H7 (cell line): ENCODE data around the gene MYOCOS. TPM values are rescaled to one million over a fixed set of nuclear protein-coding genes. Genes with fewer than 3 reads are reported as not detected.
"Not testable (repeated sequence)": the region's sequence is repeated elsewhere in the genome, so short reads cannot be mapped to it uniquely, and the experiment has no call there.

Source experiments
- DNase-seq: peaks from one replicate; pipeline ENCODE4 v3.0.0; 2012
- H3K27me3 ChIP-seq: 2 replicates; pipeline ENCODE4 v1.6.0; 2011; ENCODE audit warnings: mild to moderate bottlenecking, low read length; ENCODE audit not compliant: control insufficient read depth, insufficient read depth
- H3K36me3 ChIP-seq: replicated peaks from 2 replicates; pipeline ENCODE4 v1.5.1; 2011; ENCODE audit warnings: low read length; ENCODE audit not compliant: control insufficient read depth, insufficient read depth
- H3K4me3 ChIP-seq: 2 replicates; pipeline ENCODE4 v1.5.1; 2011; ENCODE audit warnings: low read depth, mild to moderate bottlenecking, control low read depth, low read length, moderate library complexity; ENCODE audit not compliant: insufficient read depth
- total RNA-seq: library from RNA; depleted of rRNA; stranded (reverse); fragments of >200 nt; shearing (Covaris generic); gene quantifications from 2 replicates; pipeline ENCODE4 v1.2.3, GENCODE V29; 2014; rRNA removed

The MYOCOS gene
- total RNA-seq = not detected in 2 replicates

- Histone ChIP-seq H3K36me3 (no peaks in the 10 kb centered on the region), H3K27me3 (no peaks in the 10 kb centered on the region; the same call in 1 of the 2 replicates), H3K4me3 (no peak within 1 kb of the TSS)
- DNase-seq = no peak
Observed at GRCh38 chr1:171622152-171622462, at the start of gene MYOCOS. Gene MYOCOS (plus strand): TSS chr1:171622243. CDS start chr1:171623884, 1,641 bp downstream.

- DNase-seq = no peak
- Histone ChIP-seq H3K36me3 (peaks cover 25% of the 10 kb centered on the region), H3K4me3 (no peak overlapping the region)
Observed at GRCh38 chr1:171576144-171576543, 45.9 kb upstream of the MYOCOS start.

GRCh38 chr1:171581226-171581625 is 40.8 kb upstream of the MYOCOS start:
- Histone ChIP-seq H3K4me3 (no peak overlapping the region), H3K27me3 (no peaks in the 10 kb centered on the region), H3K36me3 (peaks cover 30% of the 10 kb centered on the region)
- DNase-seq = no peak

More at GRCh38 chr1:171576144-171576543, 45.9 kb upstream of the MYOCOS start:
- no peaks in the 10 kb centered on the region for H3K27me3 ChIP-seq

- DNase-seq = no peak
- no peak overlapping the region for H3K4me3 ChIP-seq
- H3K36me3 ChIP-seq = peaks cover 28% of the 10 kb centered on the region
- H3K27me3 ChIP-seq = no peaks in the 10 kb centered on the region
Observed at GRCh38 chr1:171581766-171582165, 40.3 kb upstream of the MYOCOS start.

- no peaks in the 10 kb centered on the region for H3K27me3 ChIP-seq
- no peak overlapping the region for H3K4me3 ChIP-seq
- H3K36me3 ChIP-seq = peaks cover 31% of the 10 kb centered on the region
- DNase-seq = no peak
Observed at GRCh38 chr1:171582589-171582988, 39.5 kb upstream of the MYOCOS start.

GRCh38 chr1:171583591-171584201 is 38.3 kb upstream of the MYOCOS start:
- no peak for DNase-seq
- peaks cover 31% of the 10 kb centered on the region for H3K36me3 ChIP-seq
- no peaks in the 10 kb centered on the region for H3K27me3 ChIP-seq
- no peak overlapping the region for H3K4me3 ChIP-seq

- H3K27me3 ChIP-seq = no peaks in the 10 kb centered on the region
Observed at GRCh38 chr1:171585715-171586114, 36.3 kb upstream of the MYOCOS start.

GRCh38 chr1:171588230-171588629 is 33.8 kb upstream of the MYOCOS start:
- no peak for DNase-seq
- peaks cover 44% of the 10 kb centered on the region for H3K36me3 ChIP-seq
- no peak overlapping the region for H3K4me3 ChIP-seq
- no peaks in the 10 kb centered on the region for H3K27me3 ChIP-seq

More at GRCh38 chr1:171585715-171586114, 36.3 kb upstream of the MYOCOS start:
- H3K36me3 ChIP-seq = peaks cover 36% of the 10 kb centered on the region
- H3K4me3 ChIP-seq = no peak overlapping the region
- DNase-seq = no peak

- Histone ChIP-seq H3K27me3 (no peaks in the 10 kb centered on the region), H3K4me3 (no peak overlapping the region), H3K36me3 (peaks cover 37% of the 10 kb centered on the region)
- DNase-seq = no peak
Observed at GRCh38 chr1:171590022-171590421, 32.0 kb upstream of the MYOCOS start.

- DNase-seq = no peak
- peaks cover 16% of the 10 kb centered on the region for H3K36me3 ChIP-seq
- no peaks in the 10 kb centered on the region for H3K27me3 ChIP-seq
Observed at GRCh38 chr1:171595324-171595723, 26.7 kb upstream of the MYOCOS start.

GRCh38 chr1:171596119-171596518 is 25.9 kb upstream of the MYOCOS start:
- DNase-seq = no peak
- H3K36me3 ChIP-seq = peaks cover 10% of the 10 kb centered on the region
- no peak overlapping the region for H3K4me3 ChIP-seq
- H3K27me3 ChIP-seq = no peaks in the 10 kb centered on the region

More at GRCh38 chr1:171595324-171595723, 26.7 kb upstream of the MYOCOS start:
- no peak overlapping the region for H3K4me3 ChIP-seq

- Histone ChIP-seq H3K4me3 (no peak overlapping the region), H3K36me3 (peaks cover 6% of the 10 kb centered on the region), H3K27me3 (no peaks in the 10 kb centered on the region)
- no peak for DNase-seq
Observed at GRCh38 chr1:171596705-171597104, 25.3 kb upstream of the MYOCOS start.

- peaks cover 3% of the 10 kb centered on the region; the same call in 1 of the 2 replicates for H3K36me3 ChIP-seq
Observed at GRCh38 chr1:171597203-171597602, 24.8 kb upstream of the MYOCOS start.

GRCh38 chr1:171600310-171600709 is 21.7 kb upstream of the MYOCOS start:
- not testable (repeated sequence) for DNase-seq, H3K36me3 ChIP-seq

More at GRCh38 chr1:171597203-171597602, 24.8 kb upstream of the MYOCOS start:
- H3K4me3 ChIP-seq = no peak overlapping the region
- H3K27me3 ChIP-seq = no peaks in the 10 kb centered on the region
- no peak for DNase-seq

GRCh38 chr1:171600862-171601261 is 21.2 kb upstream of the MYOCOS start:
- Histone ChIP-seq H3K27me3 (no peaks in the 10 kb centered on the region), H3K4me3 (no peak overlapping the region), H3K36me3 (no peaks in the 10 kb centered on the region)
- DNase-seq = no peak

More at GRCh38 chr1:171600310-171600709, 21.7 kb upstream of the MYOCOS start:
- H3K4me3 ChIP-seq, H3K27me3 ChIP-seq: not testable (repeated sequence)
